ENCODE measurements around the gene TNNC2.
"Not testable (repeated sequence)": the region's sequence is repeated elsewhere in the genome, so short reads cannot be mapped to it uniquely, and the experiment has no call there.

The TNNC2 gene

DNA sequence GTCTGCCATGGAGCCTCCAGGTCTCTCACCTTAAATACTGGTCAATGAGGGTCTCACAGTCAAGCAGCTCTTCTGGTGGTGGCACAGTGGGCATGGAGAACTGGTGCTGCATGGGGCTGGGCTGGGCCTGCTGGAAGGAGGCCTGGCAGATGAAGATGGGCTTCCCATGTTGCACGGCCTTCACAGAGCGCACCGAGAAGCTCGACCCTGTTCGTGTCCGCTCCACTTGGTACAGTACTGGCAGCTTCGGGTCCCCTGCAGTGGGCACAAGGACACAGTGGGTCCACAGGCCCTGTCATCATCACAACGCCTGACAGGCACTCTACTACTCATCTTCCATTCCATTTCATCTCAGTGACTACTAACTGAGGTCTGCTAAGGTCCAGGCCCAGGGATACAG lies 21.3 kb upstream of the TNNC2 start:
- DNase-seq (ENCODE audit: low read depth) = no peak

GRCh38 chr20:45845452-45845851 lies 18.3 kb upstream of the TNNC2 start:
- no peak for DNase-seq (ENCODE audit: low read depth)

- DNase-seq (ENCODE audit: low read depth) = no peak
Measured at GRCh38 chr20:45843506-45843905, 16.4 kb upstream of the TNNC2 start.

DNA sequence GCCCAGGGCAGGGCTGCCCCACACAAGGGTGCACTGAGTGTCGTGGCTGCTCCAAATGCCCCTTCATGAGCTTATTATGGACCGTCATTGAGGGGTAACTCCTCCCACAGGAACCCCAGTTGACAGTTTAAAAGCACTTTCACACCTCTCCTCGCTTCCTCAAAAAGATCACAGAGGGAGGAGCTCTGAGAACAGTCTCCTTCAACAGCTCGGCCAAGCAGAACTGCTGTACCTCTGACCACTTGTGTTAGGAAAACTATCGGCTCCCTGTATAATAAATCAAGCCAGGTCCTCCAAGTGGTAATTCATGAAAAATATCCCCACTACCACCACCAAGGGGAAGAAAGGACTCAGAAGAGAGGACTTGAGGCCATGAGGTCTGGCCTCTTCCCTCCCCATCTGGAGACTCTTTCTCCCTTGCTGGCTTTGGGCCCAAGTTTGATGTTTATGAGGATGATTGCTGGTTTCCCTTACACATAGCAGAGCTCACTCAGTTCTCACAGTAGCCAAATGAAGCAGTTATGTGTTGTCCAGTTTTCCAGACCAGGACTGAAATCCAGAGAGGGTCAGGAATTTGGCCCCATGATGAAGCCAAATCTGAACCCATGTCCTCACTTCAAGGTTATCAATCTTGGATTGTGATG lies 15.2 kb upstream of the TNNC2 start:
- DNase-seq (ENCODE audit: low read depth) = no peak

- DNase-seq (ENCODE audit: low read depth) = no peak
Measured at GRCh38 chr20:45841407-45842129, 14.5 kb upstream of the TNNC2 start.

- no peak for DNase-seq (ENCODE audit: low read depth)
Measured at GRCh38 chr20:45840700-45841198, 13.6 kb upstream of the TNNC2 start.

- DNase-seq (ENCODE audit: low read depth) = no peak
Measured at GRCh38 chr20:45836841-45837240, 9.7 kb upstream of the TNNC2 start.

- DNase-seq (ENCODE audit: low read depth) = no peak
Measured at GRCh38 chr20:45835825-45836224, 8.7 kb upstream of the TNNC2 start.

DNA sequence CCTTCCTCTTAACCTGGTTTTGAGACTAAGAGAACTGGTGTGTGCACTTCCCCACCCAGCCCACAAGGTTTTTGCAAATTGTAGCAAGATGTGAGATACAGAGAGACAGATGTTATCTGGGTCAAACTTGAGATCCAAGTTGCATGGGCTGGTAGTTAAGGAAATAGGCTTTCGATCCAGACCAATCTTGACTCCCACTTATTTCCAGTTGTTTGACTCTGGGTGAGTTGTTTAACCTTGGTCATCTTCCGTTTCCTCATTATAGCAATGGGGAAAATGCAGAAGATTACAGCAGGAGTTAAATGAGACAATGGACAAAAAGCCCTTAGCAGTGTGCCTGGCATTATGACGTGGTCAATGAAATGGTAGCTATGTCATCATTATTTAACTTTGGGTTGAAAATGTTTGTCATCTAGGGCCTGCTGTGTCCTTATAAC lies 8.2 kb upstream of the TNNC2 start:
- no peak for DNase-seq (ENCODE audit: low read depth)

GRCh38 chr20:45834797-45835161 lies 7.7 kb upstream of the TNNC2 start:
- no peak for DNase-seq (ENCODE audit: low read depth)

DNA sequence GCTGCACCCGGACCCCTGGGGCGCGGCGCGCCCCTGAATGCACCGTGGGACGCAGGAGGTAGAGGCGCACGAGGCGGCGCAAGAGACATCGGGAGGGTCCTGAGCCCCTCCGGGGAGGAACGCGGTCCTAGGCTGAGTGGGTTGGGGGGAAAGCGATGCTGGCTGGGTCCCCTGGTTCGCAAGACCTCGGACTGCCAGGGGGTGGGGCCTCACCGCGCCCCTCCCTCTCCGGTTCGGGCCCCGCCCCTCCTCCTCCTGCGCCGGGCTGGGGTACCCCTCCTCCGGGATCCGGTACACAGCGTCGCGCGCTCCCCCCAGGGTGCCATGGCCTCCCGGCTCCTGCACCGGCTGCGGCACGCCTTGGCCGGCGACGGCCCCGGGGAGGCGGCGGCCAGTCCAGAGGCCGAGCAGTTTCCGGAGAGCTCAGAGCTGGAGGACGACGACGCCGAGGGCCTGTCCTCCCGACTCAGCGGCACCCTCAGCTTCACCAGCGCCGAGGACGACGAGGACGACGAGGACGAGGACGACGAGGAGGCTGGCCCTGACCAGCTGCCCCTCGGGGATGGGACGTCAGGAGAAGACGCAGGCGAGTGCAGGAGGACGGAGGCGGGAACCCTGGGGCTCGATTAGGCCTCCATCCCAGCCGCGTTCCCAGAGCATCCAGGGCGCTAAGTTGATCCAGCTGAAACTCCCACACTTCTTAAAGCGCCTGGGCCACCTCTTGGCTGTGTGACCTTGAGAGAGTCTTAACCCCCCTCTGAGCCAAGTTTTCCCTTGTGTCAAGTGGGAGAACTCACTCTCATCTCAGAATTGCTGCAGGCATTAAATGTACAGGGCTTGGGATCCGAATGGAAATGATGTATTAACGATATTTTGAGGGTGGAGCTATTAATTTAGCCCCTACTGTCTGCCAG lies 7.0 kb upstream of the TNNC2 start:
- DNase-seq (ENCODE audit: low read depth) = peak; percentile 16

DNA sequence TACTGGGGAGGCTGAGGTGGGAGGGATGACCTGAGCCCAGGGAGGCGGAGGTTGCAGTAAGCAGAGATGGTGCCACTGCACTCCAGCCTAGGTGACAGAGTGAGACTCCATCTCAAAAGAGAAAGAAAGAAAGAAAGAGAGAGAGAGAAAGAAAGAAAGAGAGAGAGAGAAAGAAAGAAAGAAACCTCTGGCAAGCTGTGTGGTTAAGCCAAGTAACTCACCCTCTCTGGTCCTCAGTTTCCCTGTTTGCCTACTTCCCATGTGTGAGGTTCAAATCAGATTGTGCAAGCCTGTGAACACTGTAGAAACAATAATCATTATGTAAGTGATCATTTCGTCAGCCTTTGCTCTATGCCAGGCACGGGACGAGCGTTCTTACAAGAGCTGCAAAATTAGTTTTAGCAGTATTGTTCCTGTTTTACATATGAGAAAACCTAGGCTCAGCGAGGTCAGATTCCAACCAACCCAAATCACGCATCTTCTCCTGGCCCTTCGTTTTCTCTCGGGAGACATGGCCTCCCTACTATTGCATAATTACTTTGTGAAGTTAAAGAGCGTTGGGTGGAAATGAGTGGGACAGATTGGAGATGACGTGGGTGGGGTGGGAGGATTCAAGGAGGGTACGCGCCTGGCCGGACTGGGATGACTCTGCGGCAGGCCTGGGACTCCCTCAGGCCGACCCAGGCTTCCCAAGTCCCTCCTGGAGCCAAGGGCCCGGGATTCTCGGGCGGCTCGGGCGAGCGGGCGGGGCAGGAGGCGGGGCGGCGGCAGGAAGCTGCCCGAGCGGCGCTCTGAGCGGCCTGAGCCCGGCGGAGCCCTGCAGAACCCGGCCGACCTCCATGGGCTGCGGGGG lies 6.1 kb upstream of the TNNC2 start, which contains the start of gene SNX21:
SNX21 (plus strand) TSS at position 770 of the 853 bp plus-strand sequence. CDS start 121 bp downstream, outside the sequence.
- DNase-seq (ENCODE audit: low read depth) = no peak

DNA sequence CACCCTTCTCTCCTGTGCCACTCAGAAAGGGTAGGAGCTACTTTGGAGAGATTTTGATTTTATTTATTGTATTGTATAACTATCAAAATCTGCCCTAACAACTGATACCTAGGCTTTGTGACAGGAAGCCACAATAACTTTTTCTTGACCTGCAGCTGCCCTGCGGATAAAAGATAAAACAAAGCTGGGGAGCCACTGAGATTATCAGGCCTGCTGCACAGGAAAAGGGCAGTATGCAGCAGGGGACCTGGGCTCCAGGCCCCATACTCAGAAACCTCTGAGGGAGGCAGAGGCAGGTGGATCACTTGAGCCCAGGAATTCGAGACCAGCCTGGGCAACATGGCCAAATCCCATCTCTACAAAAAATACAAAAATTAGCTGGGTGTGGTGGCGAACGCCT lies 5.5 kb upstream of the TNNC2 start:
- DNase-seq (ENCODE audit: low read depth) = no peak

GRCh38 chr20:45829673-45830106 lies 2.6 kb upstream of the TNNC2 start:
- DNase-seq (ENCODE audit: low read depth) = not testable (repeated sequence)

DNA sequence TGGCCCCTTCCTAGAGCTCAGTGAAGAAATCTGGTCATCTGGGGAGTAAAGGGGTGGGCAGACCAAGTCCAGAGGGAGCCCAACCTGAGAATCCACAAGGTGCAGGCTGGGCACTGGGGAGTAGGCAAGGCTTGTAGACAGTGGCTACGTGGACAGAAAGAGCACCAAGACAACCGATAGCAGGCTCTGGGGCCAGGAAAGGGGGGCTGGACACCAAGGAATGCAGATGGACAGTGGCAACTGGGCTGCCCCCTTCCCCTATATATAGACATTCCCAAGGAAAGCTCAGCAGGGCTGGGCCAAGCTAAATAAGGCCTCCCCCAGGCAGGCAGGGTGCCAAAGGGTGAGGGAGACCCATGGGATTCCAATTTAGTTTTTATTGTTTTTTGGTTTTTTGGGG lies 1.5 kb upstream of the TNNC2 start:
- no peak for DNase-seq (ENCODE audit: low read depth)

- no peak for DNase-seq (ENCODE audit: low read depth)
Measured at GRCh38 chr20:45827712-45828111, 600 bp upstream of the TNNC2 start.

DNA sequence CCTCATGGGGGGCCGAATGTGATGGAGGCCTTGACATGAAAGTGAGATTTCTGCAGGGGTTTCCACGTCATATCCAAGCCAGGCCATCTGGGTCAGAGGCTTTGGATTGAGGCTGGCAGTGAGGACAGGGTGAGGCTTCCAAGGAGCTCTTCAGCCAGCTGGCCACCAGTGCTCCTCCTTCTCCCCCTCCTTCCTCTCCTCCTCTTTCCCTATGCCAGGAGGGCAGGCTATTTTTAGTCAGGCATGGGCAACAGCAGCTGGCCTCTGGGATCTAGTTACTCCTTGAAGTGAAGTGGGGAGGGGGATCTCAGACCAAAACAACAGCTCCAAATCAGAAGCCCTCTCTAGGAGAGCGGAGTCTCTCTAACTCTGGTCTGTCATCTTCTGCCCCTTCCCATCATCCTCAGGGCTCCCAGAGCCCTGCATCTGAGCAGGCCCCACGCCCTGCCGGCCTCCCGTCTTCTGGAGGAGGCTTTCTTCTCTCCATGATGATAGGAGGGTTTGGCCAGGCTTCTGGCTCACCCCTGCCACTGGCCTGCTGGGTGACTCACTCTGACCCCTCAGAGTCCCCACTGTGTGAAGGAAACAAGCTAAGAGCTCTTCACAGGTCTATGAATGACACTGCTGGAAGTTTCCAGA lies 612 bp downstream of the TNNC2 start:
- no peak for DNase-seq (ENCODE audit: low read depth)

DNA sequence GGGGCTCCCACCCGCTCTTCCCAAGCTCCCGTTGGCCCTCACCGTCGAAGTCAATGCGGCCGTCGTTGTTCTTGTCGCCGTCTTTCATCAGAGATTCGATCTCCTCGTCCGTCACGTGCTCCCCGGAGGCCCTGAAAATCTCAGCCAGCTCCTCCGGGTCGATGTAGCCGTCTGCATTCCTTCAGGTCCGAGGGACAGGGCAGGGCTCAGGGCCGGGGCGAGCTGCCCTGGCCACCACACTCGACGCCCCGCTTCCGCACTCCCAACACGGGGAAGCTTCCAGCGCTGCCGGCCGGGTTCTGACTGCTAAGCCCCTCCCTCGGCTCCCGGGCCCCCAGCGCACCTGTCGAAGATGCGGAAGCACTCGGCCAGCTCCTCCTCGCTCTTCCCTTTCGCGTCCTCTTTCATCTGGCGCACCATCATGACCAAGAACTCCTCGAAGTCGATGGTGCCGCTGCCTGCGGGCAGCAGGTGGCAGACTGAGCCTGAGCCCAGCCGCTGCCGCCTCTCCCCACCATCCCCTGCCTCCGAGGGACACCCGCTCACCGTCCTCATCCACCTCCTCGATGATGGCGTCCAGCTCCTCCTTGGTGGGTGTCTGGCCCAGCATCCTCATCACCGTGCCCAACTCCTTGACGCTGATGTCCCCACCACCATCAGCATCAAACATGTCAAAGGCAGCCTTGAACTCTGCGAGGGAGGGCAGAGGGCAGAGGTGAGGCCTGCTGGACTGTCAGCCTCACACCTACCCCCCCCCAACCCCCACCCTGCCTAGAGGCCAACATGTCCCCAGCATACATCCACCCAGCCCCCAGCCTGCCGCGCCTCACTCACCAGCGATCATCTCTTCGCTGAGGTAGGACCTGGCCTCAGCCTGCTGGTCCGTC lies 2.9 kb downstream of the TNNC2 start:
- peak; percentile 26 for DNase-seq (ENCODE audit: low read depth)

GRCh38 chr20:45822857-45823256 lies 4.3 kb downstream of the TNNC2 start:
- DNase-seq (ENCODE audit: low read depth) = no peak

- DNase-seq (ENCODE audit: low read depth) = no peak
Measured at GRCh38 chr20:45821947-45822346, 5.2 kb downstream of the TNNC2 start.
